ENCODE results near the gene DUSP5. TPM values are rescaled to one million over a fixed set of nuclear protein-coding genes. Genes with fewer than 3 reads are reported as not detected.

Gene DUSP5
- total RNA-seq, 4 donors from 2014 or later, result 22.1 to 33.8 (median 26.3) TPM

GRCh38 chr10:110474826-110475225, 22.9 kb upstream of the DUSP5 start:
- H3K9me3 ChIP-seq, result no peaks in the 10 kb centered on the region
- H3K27me3 ChIP-seq, result no peaks in the 10 kb centered on the region
- H3K4me1 ChIP-seq, result no peaks in the 10 kb centered on the region
- H3K4me3 ChIP-seq, result no peak overlapping the region
- no peaks in the 10 kb centered on the region for H3K36me3 ChIP-seq
- no peak for DNase-seq
- TF ChIP-seq, protein P1, sequence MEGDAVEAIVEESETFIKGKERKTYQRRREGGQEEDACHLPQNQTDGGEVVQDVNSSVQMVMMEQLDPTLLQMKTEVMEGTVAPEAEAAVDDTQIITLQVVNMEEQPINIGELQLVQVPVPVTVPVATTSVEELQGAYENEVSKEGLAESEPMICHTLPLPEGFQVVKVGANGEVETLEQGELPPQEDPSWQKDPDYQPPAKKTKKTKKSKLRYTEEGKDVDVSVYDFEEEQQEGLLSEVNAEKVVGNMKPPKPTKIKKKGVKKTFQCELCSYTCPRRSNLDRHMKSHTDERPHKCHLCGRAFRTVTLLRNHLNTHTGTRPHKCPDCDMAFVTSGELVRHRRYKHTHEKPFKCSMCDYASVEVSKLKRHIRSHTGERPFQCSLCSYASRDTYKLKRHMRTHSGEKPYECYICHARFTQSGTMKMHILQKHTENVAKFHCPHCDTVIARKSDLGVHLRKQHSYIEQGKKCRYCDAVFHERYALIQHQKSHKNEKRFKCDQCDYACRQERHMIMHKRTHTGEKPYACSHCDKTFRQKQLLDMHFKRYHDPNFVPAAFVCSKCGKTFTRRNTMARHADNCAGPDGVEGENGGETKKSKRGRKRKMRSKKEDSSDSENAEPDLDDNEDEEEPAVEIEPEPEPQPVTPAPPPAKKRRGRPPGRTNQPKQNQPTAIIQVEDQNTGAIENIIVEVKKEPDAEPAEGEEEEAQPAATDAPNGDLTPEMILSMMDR (IDR thresholded peaks at IDR 0.05), result no peak
- TF ChIP-seq POLR2A (IDR thresholded peaks at IDR 0.05), result no peak
- H3K27ac ChIP-seq, result no peak overlapping the region

DNA sequence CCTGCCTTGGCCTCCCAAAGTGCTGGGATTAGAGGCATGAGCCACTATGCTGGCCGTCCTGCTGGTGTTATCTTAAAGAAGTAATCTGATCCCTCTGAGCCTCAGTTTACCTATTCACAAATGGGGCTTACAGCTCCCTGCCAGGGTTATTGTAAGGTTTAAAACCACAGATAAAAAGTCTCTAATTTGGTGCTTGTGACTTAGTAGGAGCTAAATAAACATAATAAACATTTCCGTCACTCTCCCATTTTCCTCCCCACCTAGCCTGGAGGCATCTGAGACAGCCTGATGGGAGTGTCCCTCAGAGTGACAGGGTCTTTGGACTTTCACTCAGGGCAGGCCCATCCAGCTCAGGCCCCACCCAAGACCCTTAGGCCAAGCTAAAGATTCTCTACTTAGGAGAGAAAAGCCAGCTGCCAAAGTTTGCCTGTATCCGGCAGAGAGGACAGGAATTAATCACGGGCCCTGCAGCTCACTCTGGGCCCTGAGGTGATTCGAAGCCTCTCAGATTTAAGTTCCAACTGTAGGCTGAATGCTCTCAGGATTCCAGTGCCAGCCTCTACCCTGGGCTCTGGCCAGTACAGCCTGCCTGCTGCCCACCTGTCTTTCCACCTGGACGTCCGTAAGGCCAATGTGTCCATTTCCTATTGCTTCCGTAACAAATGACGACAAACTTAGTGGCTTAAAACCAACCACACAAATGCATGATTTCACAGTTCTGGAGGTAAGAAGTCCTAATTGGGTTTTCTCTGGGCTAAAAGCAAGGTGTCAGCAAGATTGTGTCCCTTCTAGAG, 21.8 kb upstream of the DUSP5 start:
- H3K9me3 ChIP-seq, result no peaks in the 10 kb centered on the region
- no peak overlapping the region for H3K4me3 ChIP-seq
- DNase-seq, result no peak
- no peak overlapping the region for H3K27ac ChIP-seq
- H3K36me3 ChIP-seq, result no peaks in the 10 kb centered on the region
- no peak for TF ChIP-seq POLR2A (IDR thresholded peaks at IDR 0.05)
- TF ChIP-seq, protein P1 (IDR thresholded peaks at IDR 0.05), result no peak
- no peaks in the 10 kb centered on the region for H3K4me1 ChIP-seq
- no peaks in the 10 kb centered on the region for H3K27me3 ChIP-seq

GRCh38 chr10:110479710-110480109, 18.0 kb upstream of the DUSP5 start:
- no peaks in the 10 kb centered on the region for H3K36me3 ChIP-seq
- TF ChIP-seq, protein P1 (IDR thresholded peaks at IDR 0.05), result no peak
- TF ChIP-seq POLR2A (IDR thresholded peaks at IDR 0.05), result no peak
- H3K9me3 ChIP-seq, result no peaks in the 10 kb centered on the region
- no peaks in the 10 kb centered on the region for H3K4me1 ChIP-seq
- H3K4me3 ChIP-seq, result no peak overlapping the region
- H3K27me3 ChIP-seq, result no peaks in the 10 kb centered on the region
- no peak for DNase-seq
- H3K27ac ChIP-seq, result no peak overlapping the region

DNA sequence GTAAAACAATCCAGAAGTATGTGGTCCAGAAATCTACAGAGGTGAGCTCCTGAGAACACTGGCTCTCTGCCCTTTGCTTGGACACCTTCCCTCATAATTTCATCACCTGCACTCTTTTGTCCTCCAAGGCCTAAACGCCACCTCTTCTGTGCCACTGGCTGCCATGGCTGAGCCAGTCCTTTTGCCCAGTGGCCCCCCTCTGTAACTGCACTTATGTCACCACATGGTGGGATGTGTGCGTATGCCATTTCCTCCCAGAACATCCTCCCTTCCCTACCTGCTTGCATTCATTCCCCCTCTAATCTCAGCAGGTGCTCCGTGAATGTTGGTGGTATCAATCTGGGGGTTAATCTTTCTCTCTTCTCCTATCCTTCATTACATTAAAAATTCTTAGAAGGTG, 17.3 kb upstream of the DUSP5 start:
- H3K27ac ChIP-seq, result no peak overlapping the region
- H3K27me3 ChIP-seq, result no peaks in the 10 kb centered on the region
- no peak for TF ChIP-seq POLR2A (IDR thresholded peaks at IDR 0.05)
- TF ChIP-seq, protein P1 (IDR thresholded peaks at IDR 0.05), result no peak
- H3K4me3 ChIP-seq, result no peak overlapping the region
- DNase-seq, result no peak
- H3K9me3 ChIP-seq, result no peaks in the 10 kb centered on the region
- H3K4me1 ChIP-seq, result no peaks in the 10 kb centered on the region
- no peaks in the 10 kb centered on the region for H3K36me3 ChIP-seq

GRCh38 chr10:110481919-110482318, 15.8 kb upstream of the DUSP5 start:
- Histone ChIP-seq H3K36me3 (no peaks in the 10 kb centered on the region), H3K27me3 (no peaks in the 10 kb centered on the region), H3K27ac (no peak overlapping the region), H3K9me3 (no peaks in the 10 kb centered on the region), H3K4me3 (no peak overlapping the region), H3K4me1 (no peaks in the 10 kb centered on the region)
- TF ChIP-seq POLR2A (IDR thresholded peaks at IDR 0.05), result no peak
- TF ChIP-seq, protein P1 (IDR thresholded peaks at IDR 0.05), result no peak
- DNase-seq, result no peak

Measured in Peyer's patch (tissue), 4 donors.